ENCODE data around the gene RASGRP1. TPM values are rescaled to one million over a fixed set of nuclear protein-coding genes. Genes with fewer than 3 reads are reported as not detected.
A peak's percentile ranks its signal among the peaks of the same experiment; 100 is the strongest.

The RASGRP1 gene
- total RNA-seq, 1 experiment from 2014 or later, result 0.85 TPM

DNA sequence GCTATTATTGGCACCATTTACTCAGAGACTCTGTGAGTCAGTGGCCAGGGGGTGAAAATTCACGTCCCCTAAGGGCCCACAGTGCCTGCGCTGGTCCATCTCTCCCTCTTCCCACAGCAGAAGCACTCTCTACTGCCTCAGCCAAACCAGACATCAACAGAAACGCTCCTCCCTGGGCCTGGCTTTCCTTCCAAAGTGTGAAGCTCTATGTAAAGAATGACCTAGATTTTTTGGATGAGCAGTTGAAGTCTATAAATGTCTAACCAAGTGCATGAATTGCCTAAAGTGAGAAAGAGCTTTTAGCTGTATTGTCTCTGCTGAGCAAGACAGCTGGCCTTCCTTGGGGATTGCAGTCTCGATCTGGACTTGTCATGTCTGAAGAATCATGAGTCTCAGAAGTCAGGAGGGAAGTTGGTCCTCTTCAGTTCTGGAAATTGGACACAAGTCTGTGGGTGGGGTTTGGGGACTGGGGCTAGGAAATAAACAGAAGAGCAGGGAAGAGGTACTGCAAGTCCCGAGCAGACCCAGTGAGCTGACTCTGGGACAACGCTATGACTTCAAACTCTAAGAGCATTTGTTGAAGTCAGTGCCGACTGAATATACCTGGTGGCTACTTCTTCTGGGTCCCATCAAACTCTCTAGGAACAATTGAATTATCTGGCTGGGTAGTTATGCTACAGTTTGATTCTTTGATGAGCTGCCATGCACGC is 29.0 kb downstream of the RASGRP1 start:
- Histone ChIP-seq H3K18ac (ENCODE audit: insufficient read length, low read depth, low read length) (no peak overlapping the region), H2BK5ac (ENCODE audit: insufficient read length, low read length) (no peak overlapping the region), H3T11ph (ENCODE audit: low read length) (no peak overlapping the region), H3K79me1 (ENCODE audit: insufficient read depth, low read depth, low read length, poor library complexity, severe bottlenecking) (no peaks in the 10 kb centered on the region), H3K23me2 (ENCODE audit: insufficient read length, low read depth, low read length, poor library complexity, severe bottlenecking) (no peaks in the 10 kb centered on the region), H3K4ac (ENCODE audit: low read depth, low read length) (no peak overlapping the region), H4K5ac (ENCODE audit: insufficient read length, low read depth, low read length) (no peak overlapping the region), H3K27me3 (ENCODE audit: insufficient read depth, low read length) (no peaks in the 10 kb centered on the region), H3K4me2 (ENCODE audit: insufficient read depth, insufficient read length, low read length) (no peak overlapping the region), H3K23ac (ENCODE audit: insufficient read length, low read depth, low read length) (no peak overlapping the region), H2BK120ac (ENCODE audit: low read depth, low read length, poor library complexity, severe bottlenecking) (no peak overlapping the region), H3K79me2 (ENCODE audit: insufficient read depth, low read length) (no peaks in the 10 kb centered on the region), H2BK12ac (ENCODE audit: insufficient read length, low read depth, low read length) (no peak overlapping the region), H3K56ac (ENCODE audit: insufficient read length, low read depth, low read length) (no peak overlapping the region), H2BK20ac (ENCODE audit: low read depth, low read length, poor library complexity, severe bottlenecking) (no peak overlapping the region), H4K91ac (ENCODE audit: insufficient read length, low read depth, low read length) (no peak overlapping the region), H2AK5ac (ENCODE audit: insufficient read length, low read length) (no peak overlapping the region), H3K4me1 (ENCODE audit: insufficient read depth, low read length) (no peaks in the 10 kb centered on the region), H3K9me3 (ENCODE audit: control insufficient read depth, low read depth, low read length) (no peaks in the 10 kb centered on the region), H3K27ac (ENCODE audit: insufficient read length, low read depth, low read length) (no peak overlapping the region), H2AFZ (ENCODE audit: low read length) (no peak overlapping the region), H2BK15ac (ENCODE audit: low read depth, low read length) (no peak overlapping the region), H3K9ac (ENCODE audit: extremely low read depth, insufficient read length, low read length) (no peak overlapping the region), H3K14ac (ENCODE audit: insufficient read depth, low read length) (no peak overlapping the region), H4K8ac (replicated peaks; ENCODE audit: insufficient read length, low read depth, low read length) (no peak overlapping the region), H4K20me1 (ENCODE audit: control insufficient read depth, insufficient read depth, insufficient read length) (no peaks in the 10 kb centered on the region)
- WGBS (ENCODE audit: extremely low coverage, insufficient read length, low lambda C conversion rate), result no CpG with 5 or more reads among the region's 8 CpGs
- TF ChIP-seq, protein P1, sequence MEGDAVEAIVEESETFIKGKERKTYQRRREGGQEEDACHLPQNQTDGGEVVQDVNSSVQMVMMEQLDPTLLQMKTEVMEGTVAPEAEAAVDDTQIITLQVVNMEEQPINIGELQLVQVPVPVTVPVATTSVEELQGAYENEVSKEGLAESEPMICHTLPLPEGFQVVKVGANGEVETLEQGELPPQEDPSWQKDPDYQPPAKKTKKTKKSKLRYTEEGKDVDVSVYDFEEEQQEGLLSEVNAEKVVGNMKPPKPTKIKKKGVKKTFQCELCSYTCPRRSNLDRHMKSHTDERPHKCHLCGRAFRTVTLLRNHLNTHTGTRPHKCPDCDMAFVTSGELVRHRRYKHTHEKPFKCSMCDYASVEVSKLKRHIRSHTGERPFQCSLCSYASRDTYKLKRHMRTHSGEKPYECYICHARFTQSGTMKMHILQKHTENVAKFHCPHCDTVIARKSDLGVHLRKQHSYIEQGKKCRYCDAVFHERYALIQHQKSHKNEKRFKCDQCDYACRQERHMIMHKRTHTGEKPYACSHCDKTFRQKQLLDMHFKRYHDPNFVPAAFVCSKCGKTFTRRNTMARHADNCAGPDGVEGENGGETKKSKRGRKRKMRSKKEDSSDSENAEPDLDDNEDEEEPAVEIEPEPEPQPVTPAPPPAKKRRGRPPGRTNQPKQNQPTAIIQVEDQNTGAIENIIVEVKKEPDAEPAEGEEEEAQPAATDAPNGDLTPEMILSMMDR (conservative IDR thresholded peaks at IDR 0.05), result no peak
- no peak overlapping the region for H3K4me3 Mint-ChIP-seq
- H3K4me1 Mint-ChIP-seq, result peaks cover 0 to 7% of the 10 kb centered on the region in 2 experiments; a peak in 2 of 4 replicates
- H3K27ac Mint-ChIP-seq, result peak overlapping the region in 1 of 3 experiments; percentile 48; a peak in 1 of 7 replicates
- no peaks in the 10 kb centered on the region for H3K9me3 Mint-ChIP-seq
- DNase-seq, result no peak
- no peaks in the 10 kb centered on the region for H3K27me3 Mint-ChIP-seq (ENCODE audit: low read depth)
- no peaks in the 10 kb centered on the region for H3K36me3 Mint-ChIP-seq (ENCODE audit: insufficient read depth in 1 of 3, low read depth in 3 of 3)
